8988T (cell line): ENCODE data around the gene GNPDA2.
A peak's percentile ranks its signal among the peaks of the same experiment; 100 is the strongest.

Source experiments
- DNase-seq: peaks from one replicate; pipeline ENCODE4 v3.0.0; 2011

The GNPDA2 gene

DNA sequence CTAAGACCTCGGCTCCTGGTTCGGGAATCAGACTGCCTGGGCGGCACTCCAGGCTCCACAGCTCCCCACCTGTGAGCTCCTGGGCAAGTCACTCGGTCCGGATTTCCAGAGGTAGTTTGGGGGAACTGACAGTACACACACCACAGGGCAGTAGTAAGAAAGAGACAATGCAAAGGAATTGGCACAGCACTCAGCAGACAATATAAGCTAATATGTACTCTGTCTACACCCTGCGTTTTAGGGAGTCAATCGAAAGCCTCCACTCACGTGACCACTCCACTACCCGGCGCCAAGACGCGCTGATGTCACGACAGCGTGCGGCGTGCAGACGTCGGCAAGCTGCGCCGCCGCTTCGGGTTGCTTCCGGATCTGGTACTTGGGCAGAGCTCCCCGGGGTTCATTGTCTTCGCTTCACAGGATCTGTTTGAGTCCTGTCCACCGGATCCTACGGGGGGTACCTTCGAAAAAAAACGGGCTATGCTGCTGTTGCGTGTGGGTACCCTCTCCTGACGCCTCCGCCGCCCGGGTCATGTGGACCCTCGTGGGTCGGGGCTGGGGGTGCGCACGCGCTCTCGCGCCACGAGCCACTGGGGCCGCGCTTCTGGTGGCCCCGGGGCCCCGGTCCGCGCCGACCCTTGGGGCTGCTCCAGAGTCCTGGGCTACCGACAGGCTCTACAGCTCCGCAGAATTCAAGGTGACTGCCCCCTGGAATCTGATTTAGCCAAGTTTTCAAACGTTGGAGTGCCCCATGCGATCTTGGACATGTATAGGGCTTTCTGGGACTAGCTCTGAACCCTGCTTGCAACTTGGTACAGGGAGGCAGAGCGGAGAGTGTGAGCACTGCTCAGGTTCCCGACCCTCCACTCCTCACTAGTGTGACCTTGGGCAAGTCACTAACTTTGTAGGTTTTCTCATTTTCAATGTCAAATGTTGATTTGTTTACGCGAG, 48.0 kb downstream of the GNPDA2 start, which contains the start of gene GUF1:
Gene GUF1, plus strand, starts transcription at position 327 of the 948 bp plus-strand sequence. Its CDS starts 203 bp downstream, at position 530.
- DNase-seq, result peak; percentile 66

DNA sequence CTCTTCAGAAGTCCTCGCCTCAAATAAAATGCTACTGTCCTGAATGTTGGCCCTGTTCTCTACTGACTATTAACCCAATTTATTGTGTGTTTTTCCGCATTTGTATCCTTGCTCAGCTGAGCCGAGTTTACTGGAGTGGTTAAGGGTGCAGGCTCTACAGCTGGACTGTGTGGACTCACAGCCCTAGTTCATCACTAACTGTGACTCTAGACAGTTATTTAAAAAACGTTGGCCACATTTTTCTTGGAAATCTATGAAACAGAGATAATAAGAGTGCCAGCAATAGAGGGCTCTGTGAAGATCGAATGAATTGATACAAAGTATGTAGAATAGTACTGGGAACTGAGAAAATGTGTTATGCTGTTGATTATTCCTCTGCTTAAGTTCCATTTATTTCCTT, 51.0 kb downstream of the GNPDA2 start:
- DNase-seq, result no peak

DNA sequence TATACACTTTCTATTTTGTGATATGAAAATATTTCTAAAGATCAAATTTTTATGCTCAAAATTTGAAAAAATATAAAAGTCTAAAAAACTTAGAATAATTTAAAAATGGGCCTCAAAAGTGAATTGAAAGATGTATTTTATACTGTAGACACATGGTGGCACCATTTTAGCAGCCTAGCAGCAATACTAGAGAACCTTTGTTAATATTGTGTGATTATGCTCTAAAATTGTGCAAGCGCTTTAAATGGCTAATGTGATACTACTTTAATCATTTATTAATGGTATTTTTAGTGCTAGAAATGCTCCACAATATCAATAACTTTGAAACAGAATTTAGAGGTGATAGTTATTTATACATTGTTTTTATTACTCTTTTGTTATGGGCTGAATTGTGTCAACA, 51.9 kb downstream of the GNPDA2 start:
- DNase-seq, result no peak

DNA sequence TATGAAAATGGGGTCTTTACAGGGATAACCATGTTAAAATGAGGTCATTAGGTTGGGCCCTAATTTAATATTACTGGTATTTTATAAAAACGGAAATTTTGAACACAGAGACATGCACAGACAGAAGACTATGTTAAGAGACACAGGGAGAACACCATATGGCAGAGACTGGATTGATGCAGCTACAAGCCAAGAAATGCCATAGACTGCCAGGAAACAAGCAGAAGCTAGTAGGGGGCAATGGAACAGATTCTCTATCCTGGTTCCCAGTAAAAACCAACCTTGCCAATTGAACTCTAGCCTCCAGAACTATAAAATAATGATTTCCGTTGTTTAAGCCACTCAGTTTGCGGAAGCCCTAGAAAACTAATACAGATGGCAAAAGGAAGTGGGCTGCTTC, 54.7 kb downstream of the GNPDA2 start:
- DNase-seq, result no peak

DNA sequence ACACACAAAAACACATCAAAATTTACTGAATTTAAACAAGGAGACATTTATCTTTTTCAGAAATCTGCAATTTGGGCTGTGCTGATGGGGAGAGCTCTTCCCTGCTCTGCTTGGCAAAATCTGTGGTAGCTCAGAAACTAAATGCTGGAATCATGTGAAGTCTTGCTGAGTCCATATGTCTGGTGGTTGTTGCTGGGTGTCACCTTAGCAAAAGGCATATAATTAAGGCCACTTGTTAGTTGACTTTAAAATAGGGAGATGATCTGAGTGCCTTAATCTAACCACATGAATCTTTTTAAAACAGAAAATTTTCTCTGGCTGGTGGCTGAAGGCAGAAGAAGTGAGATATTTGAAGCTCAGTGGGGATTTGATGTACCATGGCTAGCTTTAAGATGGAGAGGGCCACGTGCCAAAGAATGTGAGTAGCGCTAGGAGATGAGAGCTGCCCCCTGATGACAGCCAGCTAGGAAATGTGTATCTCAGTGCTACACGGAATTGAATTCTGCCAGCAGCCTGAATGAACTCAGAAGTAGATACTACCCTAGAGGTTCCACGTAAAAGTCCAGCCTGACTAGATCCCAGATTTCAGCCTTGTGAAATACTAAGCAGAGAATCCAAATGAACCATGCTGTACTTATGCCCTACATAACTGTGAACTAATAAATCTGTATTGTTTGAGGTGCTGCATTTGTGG, 55.7 kb downstream of the GNPDA2 start:
- no peak for DNase-seq

DNA sequence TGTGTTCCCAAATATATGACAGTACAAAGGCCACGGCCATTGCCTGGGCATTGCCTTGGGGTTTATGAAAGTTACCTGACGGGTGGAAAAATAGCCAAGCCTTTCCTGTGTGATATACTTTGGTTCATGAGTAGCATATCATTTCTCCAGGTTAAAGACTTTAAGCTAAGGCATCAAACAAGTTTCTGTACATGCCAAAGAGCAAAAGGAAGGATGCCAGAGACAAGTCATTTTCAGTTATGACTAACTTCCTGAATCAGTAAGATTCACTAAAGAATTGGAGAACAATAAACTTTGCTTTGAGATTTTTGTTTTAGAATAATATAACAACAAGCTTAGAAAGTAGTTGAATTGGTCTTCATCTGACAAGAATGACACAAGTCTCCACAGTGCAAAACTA, 57.8 kb downstream of the GNPDA2 start:
- no peak for DNase-seq

DNA sequence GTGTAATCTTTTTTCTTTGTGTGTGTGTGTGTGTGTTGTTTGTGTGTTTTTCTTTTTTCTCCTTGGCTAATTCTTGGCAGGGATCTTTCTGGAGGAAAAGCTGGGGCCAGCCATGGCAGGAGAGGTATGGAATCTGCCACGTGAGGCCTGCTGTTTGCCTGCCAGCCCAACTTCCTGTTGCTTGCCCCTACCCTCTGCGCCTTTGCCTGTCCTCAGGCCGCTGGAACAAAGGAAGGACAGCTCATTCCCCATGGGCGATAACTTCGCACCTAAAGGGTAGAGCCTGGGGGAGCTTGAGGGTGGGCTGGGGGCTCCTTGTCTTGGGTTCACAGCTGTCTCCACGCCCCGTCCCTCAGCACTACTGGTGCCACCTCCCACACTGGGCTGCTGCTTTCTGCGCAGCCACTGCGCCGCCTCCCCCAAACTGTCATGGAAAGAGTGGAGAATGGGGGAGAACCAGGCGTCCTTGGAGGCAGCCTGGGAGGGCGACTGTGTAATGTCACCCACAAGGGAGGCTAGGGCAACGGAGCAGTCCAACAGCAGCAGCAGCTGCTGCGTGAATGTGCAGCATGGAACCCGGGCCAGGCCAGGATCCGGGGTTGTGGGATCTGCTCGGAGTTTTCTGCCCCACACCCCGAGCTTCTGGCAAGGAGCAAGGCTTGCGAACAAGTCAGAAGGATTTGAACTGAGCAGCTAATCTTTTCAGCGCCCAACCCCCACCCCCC, 62.7 kb downstream of the GNPDA2 start:
- no peak for DNase-seq

DNA sequence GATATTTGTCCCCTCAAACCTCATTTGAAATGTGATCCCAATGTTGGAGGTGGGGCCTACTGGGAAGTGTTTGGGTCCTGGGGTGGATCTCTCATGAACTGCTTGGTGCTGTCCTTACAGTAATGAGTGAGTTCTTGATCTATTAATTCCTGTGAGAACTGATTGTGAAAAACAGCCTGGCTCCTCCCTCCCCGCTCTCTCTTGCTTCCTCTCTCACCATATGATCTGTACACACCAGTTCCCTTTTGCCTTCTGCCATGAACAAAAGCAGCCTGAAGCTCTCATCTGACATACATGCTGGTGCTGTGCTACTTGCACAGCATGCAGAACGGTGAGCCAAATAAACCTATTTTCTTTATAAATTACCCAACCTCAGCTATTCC, 63.7 kb downstream of the GNPDA2 start:
- no peak for DNase-seq

DNA sequence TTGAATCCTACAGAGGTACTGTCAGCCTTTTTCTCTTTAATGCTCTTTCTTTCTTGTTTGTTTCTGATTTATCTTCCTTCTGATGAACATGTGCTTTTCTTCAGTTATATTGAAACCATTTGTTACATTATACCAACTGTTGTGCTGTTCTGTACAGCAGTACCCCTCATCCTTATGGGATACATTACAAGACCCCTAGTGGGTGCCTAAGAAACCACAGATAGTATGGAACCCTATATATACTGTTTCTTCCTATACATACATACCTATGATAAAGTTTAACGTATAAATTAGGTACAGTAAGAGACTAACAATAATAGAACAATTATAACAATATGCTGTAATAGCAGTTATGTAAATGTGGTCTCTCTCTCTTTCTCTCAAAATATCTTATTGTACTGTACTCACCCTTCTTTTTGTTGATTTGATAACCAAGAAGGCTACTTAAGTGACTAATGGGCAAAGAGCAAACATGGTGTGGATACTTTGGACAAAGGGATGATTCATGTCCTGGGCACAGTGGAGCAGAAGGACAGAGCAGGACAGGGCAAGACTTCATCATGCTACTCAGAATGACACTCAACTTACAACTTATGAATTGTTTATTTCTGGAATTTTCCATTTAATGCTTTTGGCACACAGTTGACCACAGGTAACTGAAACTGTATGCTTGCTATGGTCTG, 64.3 kb downstream of the GNPDA2 start:
- DNase-seq, result no peak

DNA sequence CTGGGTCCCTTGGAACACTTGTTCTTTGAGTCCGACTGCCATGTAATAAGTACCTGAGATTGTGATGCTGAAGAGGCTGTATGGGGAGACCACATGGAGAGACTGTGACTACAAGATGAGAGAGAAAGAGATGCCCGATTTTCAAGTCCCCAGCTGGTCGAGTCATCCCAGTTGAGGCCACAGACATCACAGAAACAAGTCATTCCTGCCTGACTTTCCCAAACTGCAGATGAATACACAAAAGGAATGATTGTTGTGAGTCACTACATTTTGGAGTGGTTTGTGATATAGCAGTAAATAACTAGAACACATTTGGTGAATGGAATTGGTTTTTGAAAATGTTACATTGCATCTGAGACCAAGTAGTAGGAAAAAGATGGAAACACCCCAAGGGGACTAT, 66.0 kb downstream of the GNPDA2 start:
- DNase-seq, result no peak

DNA sequence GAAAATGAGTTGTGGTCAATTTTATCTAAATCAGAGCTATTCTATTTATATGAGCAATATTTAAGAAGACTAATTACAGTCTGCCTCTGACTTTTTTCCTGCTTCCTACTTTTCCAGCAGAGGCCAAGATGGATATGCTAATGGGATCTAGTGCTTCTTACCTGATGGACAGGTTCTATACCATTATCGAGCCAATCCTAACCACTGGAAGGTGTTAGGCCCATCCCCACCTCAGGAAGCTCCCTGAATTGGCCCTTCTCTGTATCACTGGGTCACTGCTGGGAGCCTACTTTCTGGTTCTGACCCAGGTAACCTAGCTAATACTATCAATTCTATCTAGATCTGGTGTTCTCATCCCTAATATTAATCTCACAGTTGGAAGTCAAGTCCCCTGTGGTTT, 74.4 kb downstream of the GNPDA2 start:
- no peak for DNase-seq
